C4-2B (cell line): ENCODE measurements around the gene RNH1.

Experiments used
- H3K27ac ChIP-seq: fragments of 450-650 bp; 2 replicates; pipeline ENCODE4 v1.5.1; 2017
- CTCF ChIP-seq: fragments of 450-650 bp; conservative IDR thresholded peaks from 2 replicates; pipeline ENCODE4 v1.5.1; 2017; ENCODE audit warnings: mild to moderate bottlenecking
- ZFX ChIP-seq: fragments of 450-650 bp; IDR thresholded peaks from 2 replicates; pipeline ENCODE4 v1.6.1; 2017

The RNH1 gene

GRCh38 chr11:498297-499181 is 8.5 kb downstream of the RNH1 start:
- no peak overlapping the region for H3K27ac ChIP-seq
- no peak for TF ChIP-seq CTCF
- TF ChIP-seq ZFX = no peak

GRCh38 chr11:497565-498296 is 9.3 kb downstream of the RNH1 start:
- TF ChIP-seq ZFX (no peak), CTCF (no peak)

GRCh38 chr11:496834-497564 is 10.0 kb downstream of the RNH1 start:
- TF ChIP-seq CTCF (no peak), ZFX (no peak)
- H3K27ac ChIP-seq = no peak overlapping the region

More at GRCh38 chr11:497565-498296, 9.3 kb downstream of the RNH1 start:
- H3K27ac ChIP-seq = no peak overlapping the region

GRCh38 chr11:495537-495931 is 11.5 kb downstream of the RNH1 start:
- no peak overlapping the region for H3K27ac ChIP-seq
- TF ChIP-seq ZFX = no peak
- TF ChIP-seq CTCF = no peak

- H3K27ac ChIP-seq = no peak overlapping the region
- no peak for TF ChIP-seq ZFX
- TF ChIP-seq CTCF = no peak
Observed at GRCh38 chr11:494761-495536, 12.1 kb downstream of the RNH1 start.

GRCh38 chr11:492427-493226 is 14.4 kb downstream of the RNH1 start:
- TF ChIP-seq ZFX (no peak), CTCF (no peak)

More at GRCh38 chr11:492427-493226, 14.4 kb downstream of the RNH1 start:
- no peak overlapping the region for H3K27ac ChIP-seq
